Lower lobe of right lung (tissue), 2 donors: Measurements from ENCODE around the gene ZFYVE21. TPM values are rescaled to one million over a fixed set of nuclear protein-coding genes. Genes with fewer than 3 reads are reported as not detected.

Experiments used
- ATAC-seq, 2 donors: fragments of 200-7000 bp; cut with Tn5 transposase; one replicate each; pipeline ENCODE4 v1.9.1; 2020 to 2022; ENCODE audit warnings: mild to moderate bottlenecking in 2 of 2, moderate library complexity in 2 of 2
- DNase-seq: peaks from one replicate; pipeline ENCODE4 v3.0.0-alpha.2; 2020
- H3K27ac ChIP-seq: fragments of 200-600 bp; one replicate; pipeline ENCODE4 v1.8.0; 2022
- H3K27me3 ChIP-seq: fragments of 200-600 bp; one replicate; pipeline ENCODE4 v1.8.0; 2022; ENCODE audit warnings: low read depth
- H3K36me3 ChIP-seq: fragments of 200-600 bp; one replicate; pipeline ENCODE4 v1.8.0; 2022; ENCODE audit warnings: mild to moderate bottlenecking
- H3K4me1 ChIP-seq: fragments of 200-600 bp; one replicate; pipeline ENCODE4 v1.8.0; 2022
- H3K4me3 ChIP-seq: fragments of 200-600 bp; one replicate; pipeline ENCODE4 v1.8.0; 2022; ENCODE audit warnings: mild to moderate bottlenecking
- H3K9me3 ChIP-seq: fragments of 200-600 bp; one replicate; pipeline ENCODE4 v1.8.0; 2022
- intact Hi-C: fragments of 100-400 bp; cut with DNase I; formaldehyde crosslinking; loops from one replicate; pipeline ENCODE4 v1.11.0; 2022
- total RNA-seq: library from RNA; stranded (reverse); fragmentation: NEBNext Ultra II Directional; extraction: Animal tissue kit (Norgen Biotek cat#: 25700); gene quantifications from one replicate; pipeline ENCODE4 v1.2.1, GENCODE V29; 2021
- TF ChIP-seq, protein P1 (sequence below): fragments of 200-600 bp; IDR thresholded peaks from one replicate; pipeline ENCODE4 v1.8.0; 2022; ENCODE audit warnings: antibody characterized with exemption, mild to moderate bottlenecking
- donor health status: DM: no; HTN: yes; CAD: no; lungs with severe emphysema.

Gene ZFYVE21
- total RNA-seq, 1 donor from 2014 or later: 49.4 TPM

GRCh38 chr14:103734081-103734888 lies 18.7 kb downstream of the ZFYVE21 start:
- intact Hi-C loops: no loop called here
- Histone ChIP-seq H3K27ac (no peak overlapping the region), H3K4me3 (no peak overlapping the region), H3K36me3 (peaks cover 95% of the 10 kb centered on the region), H3K9me3 (no peaks in the 10 kb centered on the region), H3K4me1 (peaks cover 17% of the 10 kb centered on the region), H3K27me3 (no peaks in the 10 kb centered on the region)
- DNase-seq (peak; percentile 30), ATAC-seq (no peak)
- TF ChIP-seq, protein P1, sequence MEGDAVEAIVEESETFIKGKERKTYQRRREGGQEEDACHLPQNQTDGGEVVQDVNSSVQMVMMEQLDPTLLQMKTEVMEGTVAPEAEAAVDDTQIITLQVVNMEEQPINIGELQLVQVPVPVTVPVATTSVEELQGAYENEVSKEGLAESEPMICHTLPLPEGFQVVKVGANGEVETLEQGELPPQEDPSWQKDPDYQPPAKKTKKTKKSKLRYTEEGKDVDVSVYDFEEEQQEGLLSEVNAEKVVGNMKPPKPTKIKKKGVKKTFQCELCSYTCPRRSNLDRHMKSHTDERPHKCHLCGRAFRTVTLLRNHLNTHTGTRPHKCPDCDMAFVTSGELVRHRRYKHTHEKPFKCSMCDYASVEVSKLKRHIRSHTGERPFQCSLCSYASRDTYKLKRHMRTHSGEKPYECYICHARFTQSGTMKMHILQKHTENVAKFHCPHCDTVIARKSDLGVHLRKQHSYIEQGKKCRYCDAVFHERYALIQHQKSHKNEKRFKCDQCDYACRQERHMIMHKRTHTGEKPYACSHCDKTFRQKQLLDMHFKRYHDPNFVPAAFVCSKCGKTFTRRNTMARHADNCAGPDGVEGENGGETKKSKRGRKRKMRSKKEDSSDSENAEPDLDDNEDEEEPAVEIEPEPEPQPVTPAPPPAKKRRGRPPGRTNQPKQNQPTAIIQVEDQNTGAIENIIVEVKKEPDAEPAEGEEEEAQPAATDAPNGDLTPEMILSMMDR: no peak

DNA sequence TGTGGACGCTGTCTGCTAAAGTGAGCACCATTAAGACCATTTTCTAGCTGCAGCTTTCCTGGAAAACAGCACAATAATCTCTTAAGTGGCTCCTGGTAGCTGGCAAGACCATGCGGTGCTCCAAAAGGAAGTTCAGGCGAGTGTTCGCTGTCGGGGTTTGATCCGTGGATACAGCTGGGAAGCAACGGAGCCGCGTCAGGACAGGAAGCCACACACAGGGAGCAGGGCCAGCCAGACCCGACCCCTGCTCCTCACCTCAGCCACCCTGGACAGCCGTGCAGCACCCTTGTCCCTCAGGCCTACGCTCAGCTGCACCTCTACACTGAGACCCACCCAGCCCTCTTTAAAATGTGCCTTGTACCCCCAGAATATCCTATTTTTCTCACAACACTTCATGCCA lies 19.4 kb downstream of the ZFYVE21 start:
- TF ChIP-seq, protein P1: no peak
- DNase-seq: peak; percentile 39
- peaks cover 17% of the 10 kb centered on the region for H3K4me1 ChIP-seq
- no peaks in the 10 kb centered on the region for H3K27me3 ChIP-seq
- H3K4me3 ChIP-seq: no peak overlapping the region
- ATAC-seq: no peak
- H3K36me3 ChIP-seq: peaks cover 95% of the 10 kb centered on the region
- intact Hi-C loops: no loop called here
- H3K9me3 ChIP-seq: no peaks in the 10 kb centered on the region
- H3K27ac ChIP-seq: peak overlapping the region; percentile 31

DNA sequence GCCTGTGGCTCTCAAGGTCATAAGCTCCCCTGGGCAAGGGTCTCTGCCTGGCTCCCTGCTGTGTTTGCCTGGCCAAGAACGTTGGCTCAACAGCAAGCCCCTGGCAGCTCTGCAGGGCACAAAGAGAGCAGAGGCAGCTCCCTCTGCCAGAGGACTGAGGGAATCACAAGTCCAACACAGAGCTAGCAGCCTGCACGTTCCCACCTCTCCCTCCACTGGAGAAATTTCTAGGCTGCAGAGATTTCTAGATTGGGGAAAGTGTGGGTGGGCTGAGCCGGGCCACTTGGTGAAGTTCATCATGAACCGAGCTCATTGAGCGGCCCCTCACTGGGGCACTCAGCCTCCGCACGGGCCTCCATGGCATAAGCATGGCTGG lies 19.8 kb downstream of the ZFYVE21 start:
- DNase-seq (no peak), ATAC-seq (no peak)
- Histone ChIP-seq H3K4me3 (no peak overlapping the region), H3K27ac (peak overlapping the region; percentile 31), H3K4me1 (peaks cover 17% of the 10 kb centered on the region), H3K36me3 (peaks cover 95% of the 10 kb centered on the region), H3K27me3 (no peaks in the 10 kb centered on the region), H3K9me3 (no peaks in the 10 kb centered on the region)
- intact Hi-C loops: no loop called here
- TF ChIP-seq, protein P1: no peak

DNA sequence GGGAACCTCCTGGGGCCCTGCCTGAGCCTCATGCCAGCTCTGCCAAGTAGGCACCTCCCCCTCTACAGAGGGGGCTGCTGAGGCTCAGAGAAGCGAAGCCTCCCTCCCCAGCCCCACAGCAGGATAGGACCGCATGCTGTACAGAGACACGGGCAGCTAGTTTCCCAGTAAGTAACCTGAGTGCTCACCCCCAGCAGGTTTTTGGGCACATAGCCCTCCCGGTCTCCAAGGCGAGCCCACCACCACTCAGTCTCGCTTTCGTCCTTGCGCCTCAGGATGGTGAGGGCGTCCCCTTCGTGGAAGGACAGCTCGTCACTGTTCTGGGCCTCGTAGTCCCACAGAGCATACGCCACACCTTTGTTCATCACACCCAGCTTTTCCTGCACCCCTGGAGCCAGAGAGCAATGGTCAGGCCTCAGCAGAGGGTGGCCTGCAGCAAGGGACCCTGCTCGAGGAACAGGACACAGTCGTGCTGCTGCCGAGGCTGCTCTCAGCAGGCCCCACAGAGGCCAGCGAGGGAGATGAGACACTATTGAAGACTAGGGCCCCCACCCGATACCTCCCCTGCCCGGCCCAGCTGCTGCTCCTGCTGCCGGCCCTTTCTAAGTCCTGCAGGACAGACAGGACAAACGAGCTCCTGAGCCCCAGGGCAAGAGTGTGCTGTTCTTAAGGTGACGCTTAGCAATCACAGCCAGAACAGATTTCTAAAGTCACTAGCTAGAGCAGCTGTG lies 20.4 kb downstream of the ZFYVE21 start:
- Histone ChIP-seq H3K9me3 (no peaks in the 10 kb centered on the region), H3K4me3 (no peak overlapping the region), H3K27ac (peak overlapping the region; percentile 31), H3K27me3 (no peaks in the 10 kb centered on the region), H3K4me1 (peaks cover 17% of the 10 kb centered on the region), H3K36me3 (peaks cover 95% of the 10 kb centered on the region)
- DNase-seq: peak; percentile 39
- no peak for ATAC-seq
- intact Hi-C loops: no loop called here
- TF ChIP-seq, protein P1: no peak

DNA sequence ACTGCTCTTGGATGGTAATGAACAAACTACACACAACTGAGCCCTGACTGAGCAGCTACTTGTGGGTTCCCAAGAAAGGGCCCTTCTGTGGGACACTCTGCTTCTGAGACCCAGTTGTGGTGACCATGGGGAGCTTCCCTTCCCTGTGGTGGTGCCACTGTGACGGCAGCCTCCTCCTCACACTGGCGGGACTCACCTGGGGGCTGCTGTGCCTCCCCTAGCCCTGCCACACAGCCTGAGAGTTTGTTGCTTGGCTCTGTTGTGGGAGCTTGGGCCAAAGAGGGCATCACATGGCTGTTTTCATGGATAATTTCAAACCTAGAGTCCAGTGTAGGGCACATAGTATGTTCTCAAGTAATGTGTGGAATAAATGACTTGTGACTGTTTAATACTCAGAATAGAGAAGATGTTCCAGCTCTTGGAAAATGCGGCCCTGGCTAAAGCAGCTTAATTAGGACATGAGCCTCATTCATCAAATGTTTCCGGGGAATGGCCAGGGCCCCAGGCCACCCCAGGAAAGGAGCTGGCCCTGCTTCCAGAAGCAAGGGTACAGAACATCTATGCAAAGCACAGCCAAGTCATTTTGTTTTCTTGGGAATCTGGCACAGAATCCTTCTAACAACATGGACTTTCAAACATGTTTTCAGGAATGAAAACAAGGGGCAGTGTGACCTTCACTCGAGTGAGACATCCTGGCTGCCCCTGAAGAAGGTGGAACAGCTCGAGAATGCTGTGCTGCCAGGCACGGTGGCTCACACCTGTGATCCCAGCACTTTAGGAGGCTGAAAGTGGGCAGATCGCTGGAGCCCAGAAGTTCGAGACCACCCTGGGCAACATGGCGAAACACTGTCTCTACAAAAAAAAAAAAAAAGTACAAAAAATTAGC lies 21.2 kb downstream of the ZFYVE21 start:
- H3K4me3 ChIP-seq: no peak overlapping the region
- H3K27ac ChIP-seq: peak overlapping the region; percentile 18
- H3K27me3 ChIP-seq: no peaks in the 10 kb centered on the region
- TF ChIP-seq, protein P1: no peak
- H3K4me1 ChIP-seq: peaks cover 17% of the 10 kb centered on the region
- H3K36me3 ChIP-seq: peaks cover 98% of the 10 kb centered on the region
- no peak for ATAC-seq
- intact Hi-C loops: no loop called here
- DNase-seq: peak; percentile 39
- no peaks in the 10 kb centered on the region for H3K9me3 ChIP-seq
